OCI-M2 (cell line): ENCODE results near the gene KREMEN1.

ENCODE experiments used
- DNase-seq: peaks from one replicate; lab custom pipeline; 2025; ENCODE audit not compliant: unreplicated experiment; lab: John Stamatoyannopoulos, UW

The KREMEN1 gene

DNA sequence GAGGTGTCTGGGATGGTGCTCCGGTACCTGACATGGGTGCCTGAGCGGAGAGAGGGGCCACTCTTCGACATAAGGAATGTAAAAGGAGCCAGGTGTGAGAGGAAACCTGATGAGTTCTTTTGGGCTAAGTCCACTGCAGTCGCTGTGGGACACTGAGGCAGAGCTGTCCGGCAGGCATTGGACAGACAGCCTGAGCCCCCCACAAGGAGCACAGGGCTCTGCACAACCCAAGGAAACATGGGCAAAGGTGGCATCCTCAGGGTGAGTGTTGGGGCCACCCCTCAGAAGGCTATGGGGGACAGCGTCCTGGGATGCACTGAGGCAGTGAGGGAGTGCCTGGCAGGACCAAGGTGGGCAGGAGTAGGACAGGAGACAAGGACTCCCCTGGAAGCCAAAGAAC lies 75.2 kb downstream of the KREMEN1 start:
- no peak for DNase-seq

- no peak for DNase-seq
Observed at GRCh38 chr22:29148826-29149225, 76.0 kb downstream of the KREMEN1 start.

DNA sequence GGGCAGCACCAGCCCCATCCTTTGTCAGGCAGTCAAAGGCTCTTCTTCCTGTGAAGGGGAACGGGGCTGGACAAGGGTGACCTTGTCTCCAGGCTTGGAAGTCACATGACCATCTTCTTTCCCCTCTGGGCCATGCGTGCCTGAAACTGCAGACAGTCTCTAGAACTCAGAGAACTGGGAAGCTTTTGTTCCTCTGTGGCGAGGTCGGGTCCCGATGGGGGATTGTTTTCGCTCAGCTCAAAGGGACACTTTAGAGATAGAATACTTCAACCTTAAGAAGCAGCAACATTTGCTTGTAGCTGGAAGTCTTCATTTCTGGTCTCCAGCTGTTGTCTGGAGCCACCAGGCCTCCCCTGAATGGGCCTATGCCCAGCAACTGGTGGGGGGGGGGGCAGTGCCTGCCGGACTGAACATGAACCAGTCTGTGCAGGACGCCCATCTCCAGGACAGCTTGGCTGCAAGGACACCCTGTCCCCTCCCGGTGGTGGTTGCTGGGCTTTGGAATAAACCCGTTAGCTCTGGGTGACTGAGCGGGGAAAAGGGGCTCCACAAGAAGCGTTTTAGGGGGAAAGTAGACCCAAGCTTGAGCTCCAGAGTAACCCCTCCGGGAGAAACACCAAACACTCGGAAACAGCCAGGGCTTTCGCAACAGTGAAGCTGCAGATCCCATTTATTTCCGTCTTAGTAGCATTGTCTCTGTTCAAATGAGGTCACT lies 77.2 kb downstream of the KREMEN1 start:
- DNase-seq: no peak

GRCh38 chr22:29150701-29151100 lies 77.9 kb downstream of the KREMEN1 start:
- DNase-seq: no peak

- no peak for DNase-seq
Observed at GRCh38 chr22:29151316-29151715, 78.5 kb downstream of the KREMEN1 start.

DNA sequence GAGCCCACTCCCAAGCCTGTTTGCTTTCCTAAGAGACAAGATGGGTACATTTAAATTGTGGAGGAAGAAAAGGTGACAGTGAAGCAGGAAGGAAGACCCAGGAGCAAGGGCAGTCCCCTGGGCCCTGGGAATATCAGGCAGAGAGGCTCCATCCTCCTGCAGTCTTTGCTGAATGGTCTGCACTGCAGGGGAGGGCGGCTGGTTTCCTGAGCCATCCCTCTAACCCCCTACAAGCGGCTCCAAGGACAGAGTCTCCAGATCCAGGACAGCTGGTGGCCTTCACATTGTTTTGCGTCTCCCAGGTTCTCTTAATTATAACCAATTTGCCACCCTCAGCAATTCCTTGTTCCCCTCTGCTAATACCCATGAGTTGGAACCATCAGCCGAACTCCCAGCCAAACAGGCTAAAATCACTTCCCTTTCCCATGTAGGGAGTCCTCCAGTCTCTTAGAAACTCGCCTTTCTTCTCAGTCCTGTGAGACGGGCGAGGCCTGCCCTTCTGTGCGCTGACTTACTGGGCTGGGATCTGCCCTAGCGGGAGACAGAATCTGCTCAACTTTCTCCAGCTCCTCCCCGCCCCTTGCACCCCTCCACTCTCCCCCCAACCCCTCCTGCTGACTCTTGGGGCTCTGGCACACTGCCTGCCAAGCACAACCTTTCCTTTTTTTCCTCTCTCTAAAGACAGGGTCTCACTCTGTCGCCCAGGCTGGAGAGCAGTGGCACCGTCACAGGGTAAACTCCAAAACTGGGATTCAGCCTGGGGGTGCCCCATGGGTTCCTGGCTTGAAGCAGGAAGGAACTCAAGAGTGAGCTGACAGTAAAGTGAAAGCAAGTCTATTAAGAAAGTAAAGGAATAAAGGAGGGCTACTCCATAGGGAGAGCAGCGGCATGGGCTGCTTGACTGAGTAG lies 79.5 kb downstream of the KREMEN1 start:
- DNase-seq: no peak

GRCh38 chr22:29152954-29153719 lies 80.3 kb downstream of the KREMEN1 start:
- no peak for DNase-seq

DNA sequence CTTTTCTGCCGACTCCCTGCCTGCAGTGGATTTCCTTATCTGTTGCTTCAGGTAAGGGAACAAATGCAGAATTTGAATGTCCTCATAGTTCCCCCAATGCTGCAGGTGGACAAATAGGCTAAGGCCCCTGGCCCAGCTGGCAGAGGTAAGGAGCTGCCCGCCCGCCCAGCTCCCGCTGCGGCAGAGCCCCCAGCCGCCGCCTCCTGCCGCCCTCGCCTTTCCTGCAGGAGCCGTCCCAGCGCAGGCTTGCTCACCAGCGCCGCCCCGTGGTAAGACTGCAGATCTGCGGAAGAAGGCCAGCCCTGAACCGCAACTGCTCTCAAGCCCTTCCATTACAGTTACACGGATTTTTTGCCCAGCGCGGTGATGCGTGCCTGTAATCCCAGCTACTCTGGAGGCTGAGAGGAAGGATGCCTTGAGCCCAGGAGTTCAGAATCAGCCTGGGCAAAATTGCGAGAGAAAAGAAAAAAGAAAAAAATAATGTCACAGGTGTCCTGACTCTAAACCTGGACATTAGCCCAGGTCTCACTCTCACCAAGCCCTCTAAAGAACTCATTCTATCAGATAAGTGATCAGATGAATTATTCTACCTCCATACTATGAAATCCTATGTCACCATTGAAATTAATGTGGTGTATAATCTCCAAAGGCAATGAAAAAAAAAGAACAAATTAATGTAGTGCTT lies 81.7 kb downstream of the KREMEN1 start:
- no peak for DNase-seq

- no peak for DNase-seq
Observed at GRCh38 chr22:29155966-29156365, 83.1 kb downstream of the KREMEN1 start.

DNA sequence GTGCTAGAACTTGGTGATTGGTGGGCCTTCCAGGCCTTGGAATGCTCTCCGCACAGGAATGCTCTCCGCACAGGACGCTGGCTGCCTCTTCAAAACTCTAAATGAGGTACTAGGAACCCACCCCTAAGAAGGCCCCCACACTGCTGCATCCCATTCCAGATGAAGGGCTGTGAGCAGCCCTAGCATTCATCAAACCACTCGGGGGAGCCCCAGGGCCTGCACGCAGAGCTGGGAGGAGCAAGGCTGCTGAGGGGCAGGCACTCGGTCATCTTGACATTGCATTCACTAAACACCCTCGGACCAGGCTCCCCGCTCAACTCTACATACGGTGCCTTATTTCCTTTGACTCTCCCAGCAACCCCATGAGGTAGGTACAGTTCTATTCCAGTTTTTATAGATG lies 83.7 kb downstream of the KREMEN1 start:
- DNase-seq: no peak

DNA sequence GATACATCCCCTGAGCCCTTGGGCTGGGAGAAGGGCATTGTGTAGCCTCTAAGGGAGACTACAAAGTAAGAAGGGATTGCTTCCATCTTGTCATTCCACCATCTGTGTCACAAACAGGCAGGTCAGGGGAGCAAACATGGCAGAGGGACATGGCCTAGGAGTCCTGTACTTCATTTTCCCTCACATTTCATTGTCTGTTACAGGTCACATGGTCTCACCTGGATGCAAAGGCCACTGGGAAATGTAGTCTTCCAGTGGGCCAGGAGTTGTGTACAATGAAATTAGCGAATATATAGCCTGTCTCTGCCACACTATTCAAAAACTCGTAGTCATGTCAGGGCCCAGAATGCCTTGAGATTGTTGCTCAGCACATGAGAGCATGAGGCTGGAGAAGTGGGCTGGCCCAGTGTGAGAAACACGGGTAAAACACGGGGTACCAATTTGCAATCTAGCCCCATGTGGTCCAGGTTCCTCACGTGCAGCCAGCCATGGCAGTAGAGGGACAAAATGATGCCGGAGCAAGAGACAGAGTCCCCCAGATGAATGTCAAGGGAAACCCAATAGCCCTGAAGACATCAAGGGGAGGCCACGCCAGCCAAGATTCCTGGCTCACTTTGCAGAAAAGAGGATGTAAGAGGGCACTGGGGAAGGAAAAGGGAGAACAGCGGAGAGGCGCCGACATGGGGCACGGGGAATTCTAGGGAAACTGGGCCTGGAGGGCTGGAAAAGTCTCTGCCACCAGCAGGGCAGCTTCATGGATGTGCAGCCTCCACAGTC lies 85.1 kb downstream of the KREMEN1 start:
- DNase-seq: no peak

DNA sequence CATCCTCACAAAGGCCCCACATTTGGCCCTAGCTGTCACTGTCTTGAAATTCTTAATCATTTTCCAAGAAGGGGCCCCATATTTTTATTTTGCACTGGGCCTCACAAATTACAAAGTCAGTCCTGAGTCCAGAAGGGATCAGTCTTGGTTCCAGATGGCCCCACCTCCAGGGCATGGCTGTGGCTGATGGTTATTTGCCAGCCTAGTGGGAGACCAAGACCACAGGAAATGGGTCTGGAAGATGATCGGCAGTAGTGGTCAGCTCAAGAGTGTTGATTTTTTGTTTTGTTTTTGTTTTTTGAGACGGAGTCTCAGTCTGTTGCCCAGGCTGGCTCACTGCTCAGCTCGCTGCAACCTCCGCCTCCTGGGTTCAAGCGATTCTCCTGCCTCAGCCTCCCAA lies 85.7 kb downstream of the KREMEN1 start:
- no peak for DNase-seq

DNA sequence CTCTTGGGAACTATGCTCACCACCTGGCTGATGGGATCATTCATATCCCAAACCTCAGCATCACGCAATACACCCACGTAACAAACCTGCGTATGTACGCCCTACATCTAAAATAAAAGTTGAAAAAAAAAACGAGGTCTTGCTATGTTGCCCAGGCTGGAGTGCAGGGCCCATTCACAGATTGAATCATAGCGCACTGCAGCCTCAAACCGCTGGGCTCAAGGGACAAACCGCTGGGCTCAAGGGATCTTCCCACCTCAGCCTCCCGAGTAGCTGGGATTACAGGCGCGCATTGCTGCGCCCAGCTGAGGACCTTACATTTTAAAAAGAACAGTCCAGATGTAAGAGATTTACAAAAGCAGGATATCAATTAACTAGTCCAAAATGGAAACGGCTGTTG lies 91.0 kb downstream of the KREMEN1 start:
- no peak for DNase-seq

DNA sequence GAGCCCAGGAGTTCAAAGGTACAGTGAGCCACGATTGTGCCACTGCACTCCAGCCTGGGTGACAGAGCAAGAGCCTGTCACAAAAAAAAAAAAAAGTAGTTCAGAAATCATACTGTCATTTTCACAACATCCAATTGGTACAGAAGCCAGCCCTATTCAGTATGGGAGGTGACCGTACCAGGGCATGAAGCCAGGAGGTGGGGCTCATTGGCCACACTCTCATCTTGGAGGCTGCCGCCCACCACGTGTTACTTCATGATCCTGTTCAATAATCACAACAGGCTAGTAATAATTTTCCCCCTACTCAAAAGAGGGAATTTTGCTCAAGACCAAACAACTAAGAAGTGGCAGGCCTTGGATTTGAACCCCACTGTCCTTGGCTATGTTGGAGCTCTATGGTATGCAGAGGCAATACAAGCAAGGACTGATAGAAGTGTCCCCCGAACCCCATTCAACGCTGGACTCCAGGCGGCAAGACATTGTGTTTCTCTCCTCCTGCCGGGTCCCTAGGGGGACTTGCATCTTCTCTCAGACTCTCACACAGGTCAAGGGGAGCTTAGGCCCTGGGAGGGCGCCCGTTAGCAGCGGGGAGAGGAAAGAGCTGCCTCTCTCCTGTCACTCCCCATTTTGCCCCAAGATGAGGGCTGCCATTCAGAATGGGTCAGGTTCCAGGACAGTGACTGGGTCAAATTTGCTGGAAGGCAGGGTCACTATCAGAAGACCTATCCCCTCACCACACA lies 92.7 kb downstream of the KREMEN1 start:
- DNase-seq: no peak

DNA sequence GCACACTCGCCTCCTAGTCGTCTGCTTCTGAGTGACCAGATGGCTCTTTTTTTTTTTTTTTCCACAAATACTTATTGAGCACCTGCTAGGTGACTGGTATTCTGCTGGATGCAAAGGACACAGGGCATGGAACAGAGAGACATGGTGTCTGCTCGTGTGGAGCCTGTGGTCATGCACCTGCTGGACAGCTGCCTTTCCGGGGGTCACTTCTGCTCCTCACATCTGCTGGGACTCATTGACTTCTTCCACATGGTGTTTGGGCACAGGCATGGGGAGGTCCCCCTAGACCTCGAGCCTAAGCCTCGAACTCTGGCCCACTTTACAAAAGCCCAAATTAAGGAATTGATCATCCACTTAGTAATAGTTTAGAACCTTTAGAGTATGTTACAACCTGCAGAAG lies 93.3 kb downstream of the KREMEN1 start:
- DNase-seq: no peak

GRCh38 chr22:29167032-29167911 lies 94.4 kb downstream of the KREMEN1 start:
- no peak for DNase-seq

- no peak for DNase-seq
Observed at GRCh38 chr22:29171721-29172120, 98.9 kb downstream of the KREMEN1 start.

- no peak for DNase-seq
Observed at GRCh38 chr22:29172216-29172615, 99.4 kb downstream of the KREMEN1 start.
